HCT116 (cell line): ENCODE results near the gene FAM210B. TPM values are rescaled to one million over a fixed set of nuclear protein-coding genes. Genes with fewer than 3 reads are reported as not detected.

Source experiments
- ATAC-seq: fragments of 200-7000 bp; cut with Tn5 transposase; 2 replicates; pipeline ENCODE4 v1.9.1; 2020; ENCODE audit warnings: mild to moderate bottlenecking, moderate library complexity
- BruUV-seq: library from RNA; stranded (reverse); fragments of 400-500 nt; replicated peaks from 2 replicates; lab custom pipeline; 2021; lab: Mats Ljungman, UMichigan
- CTCF ChIA-PET: fragments of 300-600 bp; sonication (Branson Sonifier 250); formaldehyde crosslinking; loops from one replicate; lab custom pipeline; 2021; ENCODE audit warnings: antibody characterized with exemption; lab: Charles Lee
- POLR2A ChIA-PET: fragments of 300-600, 350-600 bp; sonication (Branson Sonifier 250); formaldehyde crosslinking; loops from one replicate; lab custom pipeline; 2021; ENCODE audit warnings: antibody characterized with exemption; lab: Charles Lee
- RAD21 ChIA-PET, 2 experiments: fragments of 300-600 bp; sonication (Branson Sonifier 250); formaldehyde crosslinking; loops; one replicate each; lab custom pipeline; 2023; ENCODE audit warnings: low total read pairs in 2 of 2; ENCODE audit not compliant: uncharacterized antibody in 2 of 2, unreplicated experiment in 2 of 2, low non-redundant PET in 1 of 2; lab: Charles Lee
- DNase-seq: peaks from one replicate; pipeline ENCODE4 v3.0.0-alpha.2; 2010; ENCODE audit warnings: low read depth, low spot score
- H2AFZ ChIP-seq: fragments of 200-600 bp; shearing (Covaris generic), sonication (generic); 2 replicates; pipeline ENCODE4 v1.6.1; 2017; ENCODE audit warnings: low read depth, mixed run types, mixed read lengths, antibody characterized with exemption, low read length; ENCODE audit not compliant: poor library complexity, severe bottlenecking
- H3K27ac ChIP-seq: 2 replicates; pipeline ENCODE4 v1.5.1; 2012; ENCODE audit warnings: low read depth, low read length
- H3K27me3 ChIP-seq: fragments of 200-600 bp; sonication (generic); 2 replicates; pipeline ENCODE4 v1.6.1; 2016; ENCODE audit warnings: mixed run types, low read length, mixed read lengths; ENCODE audit not compliant: insufficient read depth
- H3K36me3 ChIP-seq, 2 experiments: fragments of 200-500 bp in 1 of 2; fragments of 200-600 bp in 1 of 2; sonication (Bioruptor generic) in 1 of 2; sonication (generic) in 1 of 2; 2 replicates each; pipeline versions ENCODE4 v1.5.1 to v1.6.1; 2014 to 2016; ENCODE audit warnings: low read length in 2 of 2, inconsistent platforms in 1 of 2, mixed read lengths in 1 of 2, mixed run types in 1 of 2; ENCODE audit not compliant: insufficient read depth in 2 of 2, control insufficient read depth in 1 of 2
- H3K4me1 ChIP-seq, 2 experiments: fragments of 200-600 bp in 1 of 2; sonication (generic) in 1 of 2; 2 replicates each; pipeline versions ENCODE4 v1.5.1 to v1.6.1; 2012 to 2017; ENCODE audit warnings: low read length in 2 of 2, inconsistent platforms in 1 of 2, mild to moderate bottlenecking in 1 of 2, mixed read lengths in 1 of 2, mixed run types in 1 of 2, moderate library complexity in 1 of 2; ENCODE audit not compliant: insufficient read depth in 2 of 2, control insufficient read depth in 1 of 2
- H3K4me2 ChIP-seq: fragments of 200-600 bp; sonication (generic); 2 replicates; pipeline ENCODE4 v1.6.1; 2017; ENCODE audit warnings: mixed run types, low read length, mixed read lengths
- H3K4me3 ChIP-seq, 2 experiments: fragments of 200-600 bp in 1 of 2; sonication (generic) in 1 of 2; replicated peaks in 1 of 2; 2 replicates each; pipeline ENCODE4 v1.5.1; 2011 to 2016; ENCODE audit warnings: low read length in 2 of 2, control low read depth in 1 of 2, low read depth in 1 of 2, mild to moderate bottlenecking in 1 of 2, mixed read lengths in 1 of 2, mixed run types in 1 of 2
- H3K79me2 ChIP-seq: fragments of 200-600 bp; sonication (generic); 2 replicates; pipeline ENCODE4 v1.6.1; 2017; ENCODE audit warnings: mild to moderate bottlenecking, mixed run types, low read length, moderate library complexity, mixed read lengths; ENCODE audit not compliant: insufficient read depth
- H3K9ac ChIP-seq: fragments of 200-600 bp; sonication (generic); 2 replicates; pipeline ENCODE4 v1.6.1; 2016; ENCODE audit warnings: low read length, mixed read lengths
- H3K9me2 ChIP-seq: fragments of 200-600 bp; sonication (generic), shearing (Covaris generic); 2 replicates; pipeline ENCODE4 v1.6.1; 2017; ENCODE audit warnings: mixed run types, mild to moderate bottlenecking, moderate library complexity; ENCODE audit not compliant: insufficient read depth
- H3K9me3 ChIP-seq, 2 experiments: fragments of 200-500 bp in 1 of 2; fragments of 200-600 bp in 1 of 2; sonication (Bioruptor generic) in 1 of 2; sonication (generic) in 1 of 2; 2 replicates each; pipeline ENCODE4 v1.6.1; 2014 to 2017; ENCODE audit warnings: low read length in 2 of 2, mixed read lengths in 2 of 2, inconsistent platforms in 1 of 2, low read depth in 1 of 2, mild to moderate bottlenecking in 1 of 2, mixed run types in 1 of 2, moderate library complexity in 1 of 2; ENCODE audit not compliant: control insufficient read depth in 1 of 2, insufficient read depth in 1 of 2
- H4K20me1 ChIP-seq: fragments of 200-600 bp; sonication (generic), shearing (Covaris generic); 2 replicates; pipeline ENCODE4 v1.6.1; 2017; ENCODE audit warnings: mixed run types, mild to moderate bottlenecking, moderate library complexity; ENCODE audit not compliant: insufficient read depth
- CBX3 ChIP-seq: IDR thresholded peaks from 2 replicates; pipeline ENCODE4 v1.6.1; 2012; ENCODE audit warnings: low read depth
- ELF1 ChIP-seq: IDR thresholded peaks from 2 replicates; pipeline ENCODE4 v1.6.1; 2012; ENCODE audit warnings: low read depth, borderline replicate concordance
- EZH2 ChIP-seq: fragments of 200-600 bp; sonication (generic); IDR thresholded peaks from 2 replicates; pipeline ENCODE4 v1.6.1; 2017; ENCODE audit warnings: antibody characterized with exemption, mixed run types
- EZH2phosphoT487 ChIP-seq: fragments of 200-600 bp; IDR thresholded peaks from 2 replicates; pipeline ENCODE4 v1.6.1; 2018; ENCODE audit warnings: antibody characterized with exemption, borderline replicate concordance
- FOSL1 ChIP-seq: IDR thresholded peaks from 2 replicates; pipeline ENCODE4 v1.6.1; 2012; ENCODE audit warnings: low read depth
- JUND ChIP-seq: IDR thresholded peaks from 2 replicates; pipeline ENCODE4 v1.6.1; 2012
- POLR2AphosphoS5 ChIP-seq: IDR thresholded peaks from 2 replicates; pipeline ENCODE4 v1.6.1; 2011; ENCODE audit warnings: mild to moderate bottlenecking, low read depth, low read length, moderate library complexity
- SP1 ChIP-seq: IDR thresholded peaks from 2 replicates; pipeline ENCODE4 v1.6.1; 2012; ENCODE audit warnings: low read depth
- TCF7L2 ChIP-seq: IDR thresholded peaks from 2 replicates; pipeline ENCODE4 v1.7.0; 2011; ENCODE audit warnings: borderline replicate concordance, inconsistent platforms; ENCODE audit not compliant: insufficient read depth, insufficient read length; ENCODE audit errors: extremely low read depth
- YY1 ChIP-seq: IDR thresholded peaks from 2 replicates; pipeline ENCODE4 v1.6.1; 2011; ENCODE audit warnings: low read length, low read depth, moderate library complexity, mild to moderate bottlenecking; ENCODE audit not compliant: insufficient replicate concordance; ENCODE audit errors: extremely low read depth
- ZFX ChIP-seq: fragments of 450-650 bp; IDR thresholded peaks from 2 replicates; pipeline ENCODE4 v1.6.1; 2017
- ZNF274 ChIP-seq: fragments of 200-500 bp; sonication (Bioruptor generic); IDR thresholded peaks from 2 replicates; pipeline ENCODE4 v1.6.1; 2014; ENCODE audit warnings: mild to moderate bottlenecking, low read depth, low read length, inconsistent platforms
- intact Hi-C: fragments of 100-400 bp; cut with micrococcal nuclease; formaldehyde crosslinking; loops from 2 replicates; pipeline ENCODE4 v1.10.0; 2022
- total RNA-seq: library from RNA; stranded (reverse); gene quantifications from one replicate; pipeline ENCODE4 v1.2.1, GENCODE V29; 2021; ENCODE audit not compliant: unreplicated experiment
- TF ChIP-seq, protein P1 (sequence below): IDR thresholded peaks from 2 replicates; pipeline ENCODE4 v1.6.1; 2011; ENCODE audit warnings: mild to moderate bottlenecking, low read length, moderate library complexity; ENCODE audit not compliant: insufficient replicate concordance; ENCODE audit errors: extremely low read depth

The FAM210B gene
- total RNA-seq, 1 experiment from 2014 or later = 12.0 TPM

- Histone ChIP-seq H3K36me3 (no peaks in the 10 kb centered on the region), H3K4me3 (no peak overlapping the region), H3K4me1 (peaks cover 7 to 21% of the 10 kb centered on the region in 2 experiments), H4K20me1 (no peaks in the 10 kb centered on the region), H3K27me3 (no peaks in the 10 kb centered on the region), H3K4me2 (no peak overlapping the region), H3K9ac (no peak overlapping the region), H3K9me3 (no peaks in the 10 kb centered on the region), H3K79me2 (no peaks in the 10 kb centered on the region), H3K9me2 (no peaks in the 10 kb centered on the region), H3K27ac (no peak overlapping the region), H2AFZ (no peak overlapping the region)
- intact Hi-C loops = no loop called here
- RAD21 ChIA-PET = no interaction called here
- no peak for DNase-seq
- POLR2A ChIA-PET = no interaction called here
- no peak for ATAC-seq
- CTCF ChIA-PET = no interaction called here
- no TSS peak for BruUV-seq
- TF ChIP-seq ELF1 = no peak
- no peak for TF ChIP-seq YY1
- TF ChIP-seq POLR2AphosphoS5 = no peak
- no peak for TF ChIP-seq EZH2
- TF ChIP-seq CBX3 = no peak
- TF ChIP-seq, protein P1, sequence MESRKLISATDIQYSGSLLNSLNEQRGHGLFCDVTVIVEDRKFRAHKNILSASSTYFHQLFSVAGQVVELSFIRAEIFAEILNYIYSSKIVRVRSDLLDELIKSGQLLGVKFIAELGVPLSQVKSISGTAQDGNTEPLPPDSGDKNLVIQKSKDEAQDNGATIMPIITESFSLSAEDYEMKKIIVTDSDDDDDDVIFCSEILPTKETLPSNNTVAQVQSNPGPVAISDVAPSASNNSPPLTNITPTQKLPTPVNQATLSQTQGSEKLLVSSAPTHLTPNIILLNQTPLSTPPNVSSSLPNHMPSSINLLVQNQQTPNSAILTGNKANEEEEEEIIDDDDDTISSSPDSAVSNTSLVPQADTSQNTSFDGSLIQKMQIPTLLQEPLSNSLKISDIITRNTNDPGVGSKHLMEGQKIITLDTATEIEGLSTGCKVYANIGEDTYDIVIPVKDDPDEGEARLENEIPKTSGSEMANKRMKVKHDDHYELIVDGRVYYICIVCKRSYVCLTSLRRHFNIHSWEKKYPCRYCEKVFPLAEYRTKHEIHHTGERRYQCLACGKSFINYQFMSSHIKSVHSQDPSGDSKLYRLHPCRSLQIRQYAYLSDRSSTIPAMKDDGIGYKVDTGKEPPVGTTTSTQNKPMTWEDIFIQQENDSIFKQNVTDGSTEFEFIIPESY = no peak
- no peak for TF ChIP-seq ZFX
- TF ChIP-seq SP1 = no peak
These were observed 3.1 kb downstream of the FAM210B start for GRCh38 chr20:56361900-56362299.

DNA sequence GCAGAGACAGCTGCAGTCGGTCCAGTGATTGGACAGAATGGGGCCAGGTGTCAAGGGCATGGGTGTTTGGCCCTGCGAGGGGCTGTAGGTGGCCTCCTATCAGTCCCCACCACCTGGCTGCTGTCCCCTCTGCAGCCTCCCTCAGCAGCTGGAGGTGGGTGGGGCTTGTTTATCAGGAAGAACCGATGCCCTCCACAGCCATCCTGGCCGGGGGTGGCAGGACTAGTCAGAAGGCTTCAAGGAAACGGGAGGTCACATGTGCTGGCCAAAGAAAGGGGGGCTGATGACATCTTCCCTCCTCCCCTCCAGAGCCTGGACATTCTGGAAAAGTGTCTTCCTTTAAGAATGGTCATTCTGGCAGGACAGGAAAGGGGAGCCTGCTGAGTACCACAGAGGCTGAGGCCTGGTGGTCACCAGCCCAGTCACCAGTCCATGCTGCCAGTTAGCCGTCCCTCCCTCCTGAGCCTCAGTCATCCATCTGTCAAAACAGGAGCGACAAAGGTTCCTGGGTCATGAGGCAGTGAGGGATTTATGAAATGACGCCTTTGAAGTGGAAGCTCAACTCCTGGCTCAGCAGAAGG lies 4.1 kb downstream of the FAM210B start:
- ChIA-PET CTCF (no interaction called here), POLR2A (no interaction called here)

More for the DNA sequence above, 4.1 kb downstream of the FAM210B start:
- Histone ChIP-seq H2AFZ (no peak overlapping the region), H3K4me1 (peaks cover 7 to 21% of the 10 kb centered on the region in 2 experiments), H3K27ac (no peak overlapping the region), H3K79me2 (no peaks in the 10 kb centered on the region), H4K20me1 (no peaks in the 10 kb centered on the region), H3K9ac (no peak overlapping the region), H3K27me3 (no peaks in the 10 kb centered on the region), H3K36me3 (no peaks in the 10 kb centered on the region), H3K9me3 (no peaks in the 10 kb centered on the region), H3K4me2 (no peak overlapping the region), H3K4me3 (no peak overlapping the region), H3K9me2 (no peaks in the 10 kb centered on the region)
- TF ChIP-seq POLR2AphosphoS5 = no peak
- TF ChIP-seq, protein P1 = no peak
- TF ChIP-seq FOSL1 = no peak
- TF ChIP-seq EZH2phosphoT487 = no peak
- TF ChIP-seq JUND = no peak
- no peak for TF ChIP-seq ZNF274
- TF ChIP-seq EZH2 = no peak
- TF ChIP-seq TCF7L2 = no peak
- no peak for TF ChIP-seq SP1
- DNase-seq (no peak), ATAC-seq (no peak)
- no TSS peak for BruUV-seq
- RAD21 ChIA-PET = no interaction called here
- intact Hi-C loops = no loop called here
